ENCODE results near the gene DUSP22.
"Not testable (repeated sequence)": the region's sequence is repeated elsewhere in the genome, so short reads cannot be mapped to it uniquely, and the experiment has no call there.

Gene DUSP22

GRCh38 chr6:369559-370431, 77.5 kb downstream of the DUSP22 start:
- Histone ChIP-seq H3K4me1 (ENCODE audit: control insufficient read depth in 1 of 2, insufficient read depth in 1 of 2, low read depth in 1 of 2, low read length in 1 of 2) (no peaks in the 10 kb centered on the region), H3K9me3 (no peaks in the 10 kb centered on the region), H3K4me3 (ENCODE audit: low read depth in 1 of 2, low read length in 1 of 2) (no peak overlapping the region), H3K27me3 (peaks cover 27% of the 10 kb centered on the region), H3K36me3 (no peaks in the 10 kb centered on the region), H3K27ac (no peak overlapping the region)
- no peak for TF ChIP-seq CTCF (IDR thresholded peaks at IDR 0.05)

GRCh38 chr6:370555-370954, 78.3 kb downstream of the DUSP22 start:
- no peaks in the 10 kb centered on the region for H3K9me3 ChIP-seq
- no peaks in the 10 kb centered on the region for H3K4me1 ChIP-seq (ENCODE audit: control insufficient read depth in 1 of 2, insufficient read depth in 1 of 2, low read depth in 1 of 2, low read length in 1 of 2)
- no peaks in the 10 kb centered on the region for H3K36me3 ChIP-seq
- no peak overlapping the region for H3K27ac ChIP-seq
- peaks cover 27% of the 10 kb centered on the region for H3K27me3 ChIP-seq
- no peak for TF ChIP-seq CTCF (IDR thresholded peaks at IDR 0.05)
- H3K4me3 ChIP-seq (ENCODE audit: low read depth in 1 of 2, low read length in 1 of 2) = no peak overlapping the region

- not testable (repeated sequence) for H3K27ac ChIP-seq; H3K4me3 ChIP-seq (ENCODE audit: low read depth in 1 of 2, low read length in 1 of 2); H3K9me3 ChIP-seq; H3K4me1 ChIP-seq (ENCODE audit: control insufficient read depth in 1 of 2, insufficient read depth in 1 of 2, low read depth in 1 of 2, low read length in 1 of 2); H3K36me3 ChIP-seq
- H3K27me3 ChIP-seq = peaks cover 29% of the 10 kb centered on the region
Observed at GRCh38 chr6:371851-372250, 79.6 kb downstream of the DUSP22 start.

- Histone ChIP-seq H3K4me1 (ENCODE audit: control insufficient read depth in 1 of 2, insufficient read depth in 1 of 2, low read depth in 1 of 2, low read length in 1 of 2) (no peaks in the 10 kb centered on the region), H3K9me3 (no peaks in the 10 kb centered on the region), H3K27ac (no peak overlapping the region), H3K27me3 (peaks cover 35% of the 10 kb centered on the region), H3K4me3 (ENCODE audit: low read depth in 1 of 2, low read length in 1 of 2) (no peak overlapping the region), H3K36me3 (no peaks in the 10 kb centered on the region)
- no peak for TF ChIP-seq CTCF (IDR thresholded peaks at IDR 0.05)
Observed at GRCh38 chr6:372336-372911, 80.1 kb downstream of the DUSP22 start.

- no peak overlapping the region for H3K4me3 ChIP-seq (ENCODE audit: low read depth in 1 of 2, low read length in 1 of 2)
- no peaks in the 10 kb centered on the region for H3K36me3 ChIP-seq
- H3K27ac ChIP-seq = no peak overlapping the region
- no peaks in the 10 kb centered on the region for H3K4me1 ChIP-seq (ENCODE audit: control insufficient read depth in 1 of 2, insufficient read depth in 1 of 2, low read depth in 1 of 2, low read length in 1 of 2)
- no peak for TF ChIP-seq CTCF (IDR thresholded peaks at IDR 0.05)
- no peaks in the 10 kb centered on the region for H3K9me3 ChIP-seq
- H3K27me3 ChIP-seq = peaks cover 40% of the 10 kb centered on the region
Observed at GRCh38 chr6:373031-373430, 80.7 kb downstream of the DUSP22 start.
